Skeletal muscle cell (primary cell): ENCODE measurements around the gene AMN.

ENCODE experiments used
- DNase-seq: peaks from one replicate; pipeline ENCODE4 v3.0.0-alpha.2; 2010; ENCODE audit warnings: low read depth
- H3K4me3 ChIP-seq: 2 replicates; pipeline ENCODE4 v1.5.1; 2011; ENCODE audit warnings: low read depth, mild to moderate bottlenecking, control low read depth, low read length, moderate library complexity

The AMN gene

GRCh38 chr14:102955636-102956408, 33.4 kb downstream of the AMN start:
- H3K4me3 ChIP-seq = no peak overlapping the region
- no peak for DNase-seq

- H3K4me3 ChIP-seq = no peak overlapping the region
- DNase-seq = no peak
Observed at GRCh38 chr14:102957222-102957621, 34.8 kb downstream of the AMN start.

- H3K4me3 ChIP-seq = no peak overlapping the region
- no peak for DNase-seq
Observed at GRCh38 chr14:102958461-102958860, 36.0 kb downstream of the AMN start.

- DNase-seq = no peak
- no peak overlapping the region for H3K4me3 ChIP-seq
Observed at GRCh38 chr14:102962111-102962627, 39.7 kb downstream of the AMN start.

- no peak for DNase-seq
- no peak overlapping the region for H3K4me3 ChIP-seq
Observed at GRCh38 chr14:102964152-102964730, 41.8 kb downstream of the AMN start.

GRCh38 chr14:102965282-102965681, 42.8 kb downstream of the AMN start:
- DNase-seq = no peak
- H3K4me3 ChIP-seq = no peak overlapping the region

- no peak for DNase-seq
- no peak overlapping the region for H3K4me3 ChIP-seq
Observed at GRCh38 chr14:102965971-102966655, 43.6 kb downstream of the AMN start.

GRCh38 chr14:102966681-102967505, 44.4 kb downstream of the AMN start:
- no peak overlapping the region for H3K4me3 ChIP-seq
- DNase-seq = peak; percentile 47

GRCh38 chr14:102967506-102967795, 45.0 kb downstream of the AMN start:
- no peak overlapping the region for H3K4me3 ChIP-seq
- DNase-seq = no peak

- H3K4me3 ChIP-seq = no peak overlapping the region
- DNase-seq = no peak
Observed at GRCh38 chr14:102968306-102968705, 45.8 kb downstream of the AMN start.

GRCh38 chr14:102969060-102969791, 46.8 kb downstream of the AMN start:
- no peak overlapping the region for H3K4me3 ChIP-seq
- no peak for DNase-seq

GRCh38 chr14:102969901-102970300, 47.4 kb downstream of the AMN start:
- no peak for DNase-seq
- no peak overlapping the region for H3K4me3 ChIP-seq

GRCh38 chr14:102970496-102970895, 48.0 kb downstream of the AMN start:
- no peak overlapping the region for H3K4me3 ChIP-seq
- no peak for DNase-seq

- no peak for DNase-seq
Observed at GRCh38 chr14:102971314-102971713, 48.9 kb downstream of the AMN start.

GRCh38 chr14:102971836-102972606, 49.6 kb downstream of the AMN start:
- no peak for DNase-seq
- no peak overlapping the region for H3K4me3 ChIP-seq

More at GRCh38 chr14:102971314-102971713, 48.9 kb downstream of the AMN start:
- H3K4me3 ChIP-seq = no peak overlapping the region

- no peak for DNase-seq
- no peak overlapping the region for H3K4me3 ChIP-seq
Observed at GRCh38 chr14:102973706-102974285, 51.3 kb downstream of the AMN start.

GRCh38 chr14:102975662-102976061, 53.2 kb downstream of the AMN start:
- no peak for DNase-seq
- no peak overlapping the region for H3K4me3 ChIP-seq

GRCh38 chr14:102977475-102977874, 55.0 kb downstream of the AMN start:
- H3K4me3 ChIP-seq = no peak overlapping the region

More at GRCh38 chr14:102977475-102977874, 55.0 kb downstream of the AMN start:
- no peak for DNase-seq
